Hypothalamus (tissue), 51 donors: ENCODE data around the gene SORL1.

Experiments
- DNase-seq, 51 donors: peaks; one replicate each; lab custom pipeline; 2025; lab: John Stamatoyannopoulos, UW

SORL1 gene

GRCh38 chr11:121523581-121524232, 71.6 kb downstream of the SORL1 start:
- DNase-seq, result no peak

- DNase-seq, result peak in 8 of 51 donors; percentile 4 to 49 (median 16)
Measured at GRCh38 chr11:121524233-121524631, 72.1 kb downstream of the SORL1 start.

GRCh38 chr11:121525376-121525775, 73.3 kb downstream of the SORL1 start:
- no peak for DNase-seq

- DNase-seq, result no peak
Measured at GRCh38 chr11:121530257-121530656, 78.1 kb downstream of the SORL1 start.

DNA sequence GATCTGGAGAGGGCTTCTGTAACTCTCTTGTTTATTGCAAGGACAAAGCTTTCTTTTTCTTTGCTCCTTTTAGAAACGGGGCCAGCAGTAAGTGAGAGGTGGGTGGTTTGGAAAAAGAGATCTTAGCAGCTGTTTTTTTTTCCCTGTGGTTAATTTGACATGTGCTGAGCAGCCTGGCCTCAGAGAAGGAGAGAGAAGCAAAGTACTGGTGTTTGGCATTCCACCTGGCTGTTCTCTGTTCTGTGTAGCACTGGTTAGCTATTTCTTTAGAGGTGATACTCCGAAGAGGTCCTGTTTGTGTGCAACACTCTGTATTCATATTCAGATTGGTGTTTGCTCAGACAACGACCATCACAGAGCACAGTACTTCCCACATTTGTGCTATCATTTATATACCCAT, 81.5 kb downstream of the SORL1 start:
- DNase-seq, result no peak

DNA sequence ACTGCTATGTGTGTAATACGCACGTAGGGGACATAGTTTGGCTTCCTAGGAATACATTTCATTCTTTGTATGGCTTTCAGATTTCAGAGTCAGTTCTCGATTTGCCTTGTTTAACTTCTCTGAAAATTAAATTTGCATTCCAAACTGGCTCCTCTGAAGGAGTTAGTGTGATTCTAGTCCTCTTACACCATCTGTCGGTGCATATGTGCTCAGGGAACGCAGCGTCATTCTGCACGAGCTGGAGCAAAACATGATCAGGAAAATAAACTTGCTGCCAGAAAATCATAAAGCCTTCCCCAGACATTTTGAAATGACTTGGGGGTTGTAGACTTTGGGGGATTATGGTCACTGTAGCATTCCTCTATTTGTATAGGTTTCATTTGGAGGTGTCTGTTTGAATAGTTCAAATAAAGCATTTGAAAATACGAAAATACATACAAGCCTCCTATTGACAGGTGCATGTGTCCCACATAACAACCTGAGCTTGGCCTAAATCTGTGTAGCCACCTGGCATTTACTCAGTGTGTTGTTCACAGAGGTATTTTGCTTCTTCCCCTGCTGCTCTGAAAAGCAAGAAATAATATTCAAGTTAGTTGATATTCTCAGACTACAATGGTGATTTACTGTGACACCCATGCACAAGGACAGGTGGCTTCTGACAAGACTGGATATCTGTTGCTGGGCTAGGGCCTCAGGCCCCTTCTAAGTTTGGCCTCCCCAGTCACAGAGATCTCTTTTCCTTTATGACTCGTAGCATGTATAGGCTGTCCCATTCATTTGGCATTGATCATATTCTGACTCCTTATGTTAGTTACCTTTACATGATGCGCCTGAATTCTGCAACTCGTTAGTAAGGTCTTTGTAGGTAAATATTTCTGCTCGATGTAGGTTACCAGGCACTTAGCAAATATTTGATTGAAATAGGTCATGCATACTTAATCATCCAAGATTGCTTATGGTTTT, 82.3 kb downstream of the SORL1 start:
- DNase-seq, result peak in 20 of 51 donors; percentile 7 to 58 (median 30)

DNA sequence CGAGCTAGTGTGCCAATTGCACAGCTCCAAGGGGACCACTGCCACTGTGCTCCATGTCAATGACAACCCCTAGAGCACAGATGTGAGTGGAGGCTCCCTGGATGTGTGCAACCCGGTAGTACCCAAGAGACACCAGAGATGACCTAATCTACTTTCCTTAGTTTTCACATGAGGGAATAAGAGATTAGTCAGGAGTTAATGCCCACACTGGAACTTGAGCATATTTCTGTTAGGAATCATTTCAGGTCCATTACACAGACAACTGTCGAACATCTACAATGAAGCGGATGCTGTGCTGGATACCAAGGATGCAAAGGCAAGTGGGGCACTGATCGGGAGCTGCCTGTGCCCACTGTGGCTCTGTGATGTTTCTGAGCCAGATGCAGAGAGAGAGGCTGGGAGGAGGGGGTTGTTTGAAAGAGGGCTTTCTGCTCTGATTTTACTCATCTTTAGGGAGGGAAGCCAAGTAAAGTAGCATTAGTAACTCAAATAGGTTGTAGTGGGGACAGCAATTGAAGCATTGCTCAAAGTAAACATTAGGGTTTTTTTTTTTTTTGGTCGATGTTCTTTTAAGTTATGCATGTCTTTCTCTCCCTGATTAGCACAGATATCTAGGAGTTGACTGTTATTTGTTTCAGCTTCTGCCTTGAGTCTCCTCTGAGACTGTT, 83.1 kb downstream of the SORL1 start:
- DNase-seq, result no peak

GRCh38 chr11:121536126-121536525, 84.0 kb downstream of the SORL1 start:
- no peak for DNase-seq

DNA sequence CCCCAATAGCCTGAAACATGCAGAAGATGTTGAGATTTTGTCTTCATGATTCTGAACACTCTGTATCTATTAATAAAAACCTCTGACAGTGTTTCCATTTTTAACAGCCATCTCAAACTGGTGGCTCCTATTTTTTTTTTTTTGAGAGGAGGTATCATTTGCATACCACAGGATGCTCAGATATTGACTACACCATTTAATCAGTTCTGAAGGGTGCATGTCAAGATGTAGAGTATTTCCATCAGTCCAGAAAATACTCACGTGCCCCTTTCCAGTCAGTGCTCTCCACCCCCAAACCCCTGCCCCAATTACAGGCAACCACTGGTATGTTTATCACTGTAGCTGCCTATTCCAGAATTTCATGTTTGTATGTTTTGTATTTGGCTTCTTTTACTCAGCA, 85.9 kb downstream of the SORL1 start:
- no peak for DNase-seq

GRCh38 chr11:121539000-121539399, 86.9 kb downstream of the SORL1 start:
- no peak for DNase-seq

DNA sequence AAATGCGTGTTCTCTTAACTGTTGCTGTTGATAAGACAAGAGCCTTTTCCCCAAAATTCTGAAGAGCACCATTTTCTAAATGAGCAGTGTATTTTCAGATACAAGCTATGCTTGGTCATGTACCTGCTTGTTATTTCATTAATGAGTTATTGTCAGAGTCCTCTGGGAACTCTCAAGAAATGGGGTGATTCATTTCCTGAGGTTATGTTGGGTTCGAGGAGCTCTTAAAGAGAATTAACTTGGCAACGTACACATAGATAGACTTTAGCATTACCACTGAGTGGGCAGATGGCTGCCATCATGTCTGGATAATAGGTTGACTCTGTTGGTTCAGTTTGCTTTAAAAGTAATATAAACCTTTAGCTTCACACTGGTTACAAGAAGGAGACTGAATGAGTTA, 88.5 kb downstream of the SORL1 start:
- DNase-seq, result no peak

DNA sequence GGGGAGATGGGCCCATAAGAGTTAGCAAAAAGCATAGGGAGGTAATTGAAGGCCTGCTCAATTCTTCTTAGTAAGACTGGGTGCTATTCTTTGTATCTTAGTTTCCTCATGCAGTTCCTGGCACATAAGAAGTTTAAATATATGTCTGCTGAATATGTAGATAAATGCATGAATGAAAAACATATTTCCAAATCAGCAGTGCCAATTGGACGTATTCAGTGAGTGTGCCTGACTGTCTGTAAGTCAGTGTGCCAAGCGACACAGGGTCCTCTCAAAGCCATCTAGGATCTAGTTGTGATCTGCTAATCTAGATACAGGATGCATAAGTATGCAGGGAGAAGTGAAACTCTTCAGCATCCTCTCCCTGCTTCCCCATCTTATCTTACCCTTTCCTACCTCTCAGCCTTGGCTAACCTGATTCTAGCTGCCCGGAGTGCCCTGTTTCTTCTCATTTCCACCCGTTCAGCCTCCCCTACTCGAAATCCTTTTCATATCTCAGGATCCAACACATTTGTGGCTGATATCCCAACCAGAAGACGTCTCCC, 91.8 kb downstream of the SORL1 start:
- no peak for DNase-seq

- DNase-seq, result no peak
Measured at GRCh38 chr11:121544956-121545355, 92.8 kb downstream of the SORL1 start.

DNA sequence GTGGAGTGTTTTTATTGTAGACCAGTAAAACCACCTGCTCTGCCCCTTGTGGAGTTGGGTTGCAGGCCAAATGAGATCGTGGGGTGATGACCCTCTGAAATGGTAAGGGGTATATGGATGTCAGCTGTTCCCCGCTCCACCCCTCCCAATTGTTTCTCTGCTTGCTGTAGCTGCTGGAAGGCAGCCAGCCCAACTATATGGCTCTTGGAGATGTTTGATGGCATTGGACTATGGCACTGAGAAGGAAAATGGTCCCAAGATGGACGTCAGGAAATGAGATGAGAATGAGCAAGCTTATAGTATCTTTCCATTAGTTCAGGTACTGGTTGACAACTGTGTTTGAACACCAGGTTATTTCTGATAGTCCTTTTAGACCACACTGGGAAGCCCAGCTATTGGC, 95.5 kb downstream of the SORL1 start:
- no peak for DNase-seq

DNA sequence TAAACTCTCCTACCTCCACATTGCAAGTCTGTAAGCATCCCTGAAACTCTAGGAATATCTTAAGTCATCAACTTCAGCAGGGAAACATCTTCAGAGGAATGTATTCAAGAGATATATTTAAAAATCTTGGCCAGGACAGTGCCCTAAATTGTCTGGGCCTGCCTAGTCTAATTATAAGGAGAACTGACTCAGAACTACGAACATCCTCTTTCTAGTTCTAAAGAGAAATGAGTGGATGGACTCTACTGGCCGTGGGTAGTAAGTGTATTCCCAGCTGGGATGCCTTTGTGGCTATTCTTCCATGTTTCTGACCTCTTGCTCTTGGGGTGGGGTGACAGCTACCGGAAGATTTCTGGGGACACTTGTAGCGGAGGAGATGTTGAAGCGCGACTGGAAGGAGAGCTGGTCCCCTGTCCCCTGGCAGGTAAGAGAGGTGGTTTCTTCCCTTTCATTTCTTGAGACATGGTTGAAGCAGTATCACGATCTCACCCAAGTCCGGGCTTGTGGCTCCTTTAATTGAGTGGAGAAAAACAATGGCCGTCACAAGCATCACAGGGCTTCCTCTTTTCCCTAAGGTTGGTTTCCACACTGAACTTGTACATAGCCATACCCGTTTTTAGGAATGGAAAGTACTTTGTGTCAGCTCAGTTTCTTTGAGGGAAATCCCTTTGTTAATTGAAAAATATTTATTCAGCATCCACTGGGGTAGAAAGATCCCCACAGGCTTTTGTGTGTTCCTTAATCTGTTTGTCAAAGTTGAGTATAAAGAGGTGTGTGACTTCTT, 98.3 kb downstream of the SORL1 start:
- no peak for DNase-seq

GRCh38 chr11:121551463-121551862, 99.3 kb downstream of the SORL1 start:
- DNase-seq, result no peak

DNA sequence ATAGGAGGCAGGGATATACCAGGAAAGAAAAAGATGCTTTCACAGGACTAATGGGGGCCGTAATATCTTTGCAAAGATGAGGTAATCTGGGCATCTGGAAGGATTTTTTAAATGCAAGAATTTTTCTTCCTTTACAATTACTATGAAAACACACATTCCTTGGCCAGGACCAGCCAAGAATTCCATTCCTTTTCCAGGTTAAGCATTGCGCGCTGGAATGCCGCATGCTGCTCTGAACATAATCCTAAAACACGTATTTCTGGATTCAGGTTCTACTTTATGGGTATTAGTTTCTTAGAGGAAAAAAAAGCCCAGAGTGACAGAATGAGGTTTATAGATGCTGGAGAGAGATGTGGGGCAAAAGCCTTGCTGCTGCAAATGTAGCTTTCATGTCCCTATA, 100.0 kb downstream of the SORL1 start:
- no peak for DNase-seq

DNA sequence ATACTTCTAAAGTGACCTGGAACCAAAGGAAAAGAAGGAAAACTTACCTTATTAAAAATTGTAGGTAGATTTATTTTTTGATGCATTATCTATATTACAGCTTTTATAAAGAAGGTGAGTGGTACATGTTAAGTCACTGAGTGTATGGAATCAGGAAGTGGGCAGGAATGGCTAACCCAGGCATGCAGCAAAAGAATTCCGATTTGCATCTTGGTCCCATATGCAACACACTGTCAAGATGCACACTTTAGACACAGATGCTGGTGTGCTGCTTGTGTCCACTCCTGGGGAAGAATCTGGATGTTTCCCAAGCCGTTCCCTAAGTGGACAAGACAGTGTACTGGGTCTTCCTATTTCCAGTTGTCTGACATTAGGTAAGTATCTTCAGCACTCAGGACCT, 100.5 kb downstream of the SORL1 start:
- DNase-seq, result no peak

DNA sequence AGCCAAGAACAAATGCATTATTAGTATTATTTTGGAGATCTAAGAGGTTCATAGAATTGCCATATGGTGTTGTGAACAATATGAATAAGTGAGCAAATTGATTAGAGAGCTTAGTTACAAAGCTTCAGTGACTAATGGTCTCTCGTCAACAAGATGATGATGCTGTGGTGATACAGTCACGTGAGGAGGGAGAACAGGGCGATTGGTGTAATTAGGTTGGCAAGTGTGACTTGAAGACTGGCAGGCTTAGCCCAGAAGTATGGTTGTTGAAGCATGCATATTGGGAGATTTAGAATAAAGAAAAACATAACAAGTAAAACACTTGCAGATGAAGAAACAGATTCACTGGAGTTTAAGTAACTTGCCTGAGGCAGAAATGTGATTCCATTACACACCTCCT, 101.3 kb downstream of the SORL1 start:
- DNase-seq, result no peak

- peak in 1 of 51 donors; percentile 26 for DNase-seq
Measured at GRCh38 chr11:121553806-121554205, 101.7 kb downstream of the SORL1 start.
